OCI-LY1 (cell line): ENCODE measurements around the gene CRTAP.

ENCODE experiments used
- H2AFZ ChIP-seq: fragments of 200-600 bp; sonication (generic), shearing (Covaris generic); 2 replicates; pipeline ENCODE4 v1.6.0; 2014; ENCODE audit warnings: antibody characterized with exemption, mild to moderate bottlenecking, low read length
- H3F3A ChIP-seq: fragments of 200-600 bp; sonication (generic), shearing (Covaris generic); 2 replicates; pipeline ENCODE4 v1.6.0; 2014; ENCODE audit warnings: mild to moderate bottlenecking, antibody characterized with exemption, low read length, moderate library complexity; ENCODE audit not compliant: insufficient read depth
- H3K27ac ChIP-seq: fragments of 200-600 bp; sonication (generic); 2 replicates; pipeline ENCODE4 v1.5.1; 2014; ENCODE audit warnings: low read length, mixed run types, mild to moderate bottlenecking, low read depth; ENCODE audit not compliant: poor library complexity, severe bottlenecking
- H3K27me3 ChIP-seq: fragments of 200-600 bp; sonication (generic); 2 replicates; pipeline ENCODE4 v1.6.0; 2014; ENCODE audit warnings: antibody characterized with exemption, mild to moderate bottlenecking, low read length, moderate library complexity; ENCODE audit not compliant: insufficient read depth
- H3K36me3 ChIP-seq: fragments of 200-600 bp; sonication (generic); 2 replicates; pipeline ENCODE4 v1.6.1; 2014; ENCODE audit warnings: mild to moderate bottlenecking, antibody characterized with exemption, low read length, moderate library complexity, mixed read lengths; ENCODE audit not compliant: insufficient read depth
- H3K4me1 ChIP-seq: fragments of 200-600 bp; sonication (generic); 2 replicates; pipeline ENCODE4 v1.5.1; 2014; ENCODE audit warnings: mild to moderate bottlenecking, low read length, moderate library complexity; ENCODE audit not compliant: insufficient read depth, severe bottlenecking
- H3K4me2 ChIP-seq: fragments of 200-600 bp; sonication (generic), shearing (Covaris generic); 2 replicates; pipeline ENCODE4 v1.6.1; 2014; ENCODE audit warnings: low read length
- H3K4me3 ChIP-seq: fragments of 200-600 bp; sonication (generic); 2 replicates; pipeline ENCODE4 v1.5.1; 2014; ENCODE audit warnings: low read length, low read depth, mild to moderate bottlenecking, mixed read lengths; ENCODE audit not compliant: poor library complexity, severe bottlenecking
- H3K79me2 ChIP-seq: fragments of 200-600 bp; shearing (Covaris generic); 2 replicates; pipeline ENCODE4 v1.6.1; 2016; ENCODE audit warnings: mixed run types, low read length, mixed read lengths; ENCODE audit not compliant: insufficient read depth
- H3K9ac ChIP-seq: fragments of 200-600 bp; sonication (generic), shearing (Covaris generic); 2 replicates; pipeline ENCODE4 v1.6.1; 2014; ENCODE audit warnings: mild to moderate bottlenecking, low read length, mixed read lengths
- H3K9me2 ChIP-seq: fragments of 200-600 bp; sonication (generic), shearing (Covaris generic); 2 replicates; pipeline ENCODE4 v1.6.1; 2014; ENCODE audit warnings: low read depth, mild to moderate bottlenecking, low read length, mixed read lengths
- H3K9me3 ChIP-seq: fragments of 200-600 bp; shearing (Covaris generic); 2 replicates; pipeline ENCODE4 v1.6.1; 2014; ENCODE audit warnings: low read length, mixed read lengths
- H4K20me1 ChIP-seq: fragments of 200-600 bp; sonication (generic), shearing (Covaris generic); 2 replicates; pipeline ENCODE4 v1.6.0; 2016; ENCODE audit warnings: mild to moderate bottlenecking, low read length; ENCODE audit not compliant: insufficient read depth
- CTCF ChIP-seq: fragments of 200-600 bp; sonication (generic), shearing (Covaris generic); IDR thresholded peaks from 2 replicates; pipeline ENCODE4 v1.5.1; 2017; ENCODE audit warnings: mild to moderate bottlenecking, antibody characterized with exemption, low read length, moderate library complexity, mixed read lengths
- EZH2 ChIP-seq: fragments of 200-600 bp; sonication (generic), shearing (Covaris generic); IDR thresholded peaks from 2 replicates; pipeline ENCODE4 v1.8.0; 2017; ENCODE audit warnings: borderline replicate concordance, mixed run types, mild to moderate bottlenecking, antibody characterized with exemption, low read length, moderate library complexity, mixed read lengths

Gene CRTAP

GRCh38 chr3:33149342-33149741 is 35.5 kb downstream of the CRTAP start:
- Histone ChIP-seq H3K9me2 (no peaks in the 10 kb centered on the region), H3K9ac (no peak overlapping the region), H3K4me2 (no peak overlapping the region), H3K4me1 (no peaks in the 10 kb centered on the region), H4K20me1 (no peaks in the 10 kb centered on the region), H3F3A (no peaks in the 10 kb centered on the region), H2AFZ (no peak overlapping the region), H3K36me3 (no peaks in the 10 kb centered on the region), H3K4me3 (no peak overlapping the region), H3K79me2 (no peaks in the 10 kb centered on the region), H3K9me3 (no peaks in the 10 kb centered on the region), H3K27ac (no peak overlapping the region), H3K27me3 (no peaks in the 10 kb centered on the region)
- TF ChIP-seq CTCF (no peak), EZH2 (no peak)

DNA sequence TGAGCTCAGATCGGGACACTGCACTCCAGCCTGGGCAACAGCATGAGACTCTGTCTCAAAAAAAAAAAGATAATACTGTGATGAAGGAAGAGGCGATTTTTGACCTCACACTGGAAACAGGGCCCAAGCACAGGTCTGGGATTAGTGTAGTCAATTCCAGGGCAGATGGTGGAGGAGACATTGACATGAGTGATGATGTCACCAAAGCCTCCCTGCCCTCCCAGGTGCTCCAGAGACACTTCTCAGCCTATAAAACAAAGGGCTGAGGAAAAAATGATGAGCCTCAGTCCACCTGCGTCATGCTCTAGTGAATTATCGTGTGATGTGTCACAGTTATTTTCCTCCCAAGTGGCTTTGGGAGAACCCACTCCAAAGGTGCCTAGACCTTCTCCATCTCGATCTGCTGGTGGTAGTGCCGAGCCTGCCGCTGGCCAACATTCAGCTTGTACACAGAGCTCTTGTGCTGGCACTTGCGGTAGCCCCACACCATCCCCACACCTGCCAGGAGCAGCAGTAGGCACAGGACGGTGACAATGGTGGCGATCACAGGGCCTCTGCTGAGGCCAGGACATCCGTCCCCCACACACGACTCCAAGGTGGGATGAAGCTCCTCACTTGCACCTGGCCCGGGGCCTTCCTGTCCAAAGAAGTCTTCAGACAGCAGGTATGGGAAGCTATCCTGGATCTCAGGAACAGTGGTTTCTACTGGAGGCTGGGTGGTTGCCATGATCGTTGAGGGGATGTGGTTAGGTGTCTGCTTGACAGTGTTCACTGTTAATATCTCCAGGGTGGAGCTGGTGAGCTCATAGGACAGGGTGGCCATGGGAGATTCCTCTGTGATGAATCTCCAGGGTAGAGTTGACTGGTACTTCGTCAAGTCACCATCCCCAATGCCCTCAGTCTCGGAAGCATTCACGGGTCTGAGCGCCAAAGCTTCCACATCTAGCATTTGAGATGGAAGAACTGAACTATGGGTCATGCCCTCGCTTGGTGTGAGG is 38.8 kb downstream of the CRTAP start:
- Histone ChIP-seq H3K4me2 (no peak overlapping the region), H3K4me1 (no peaks in the 10 kb centered on the region), H2AFZ (no peak overlapping the region), H3K27me3 (no peaks in the 10 kb centered on the region), H3K27ac (no peak overlapping the region), H3K4me3 (no peak overlapping the region), H3K9ac (no peak overlapping the region), H3K9me2 (no peaks in the 10 kb centered on the region), H3K79me2 (no peaks in the 10 kb centered on the region), H3F3A (no peaks in the 10 kb centered on the region), H3K9me3 (no peaks in the 10 kb centered on the region), H3K36me3 (no peaks in the 10 kb centered on the region), H4K20me1 (no peaks in the 10 kb centered on the region)
- TF ChIP-seq EZH2 (no peak), CTCF (no peak)

DNA sequence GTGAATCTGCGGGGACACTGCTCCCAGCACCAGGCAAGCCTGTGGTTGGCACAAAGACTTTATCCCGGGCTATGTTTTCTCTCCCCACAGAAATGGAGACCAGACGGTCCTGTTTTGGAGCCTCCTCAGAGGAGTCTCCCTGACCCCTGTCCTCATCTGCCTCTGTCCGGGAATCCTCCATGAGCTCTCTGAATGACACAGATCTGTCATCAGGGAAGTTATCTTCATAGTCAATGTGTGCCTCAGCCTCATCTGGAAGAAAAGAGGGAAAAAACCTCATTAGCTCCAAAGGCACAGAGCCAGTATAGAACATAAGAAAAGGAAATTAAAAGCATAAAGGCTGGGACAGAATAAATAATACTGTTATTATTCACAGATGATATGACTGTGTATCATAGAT is 40.0 kb downstream of the CRTAP start:
- Histone ChIP-seq H4K20me1 (no peaks in the 10 kb centered on the region), H3K4me2 (no peak overlapping the region), H3K36me3 (no peaks in the 10 kb centered on the region), H3K4me3 (no peak overlapping the region), H3K9me2 (no peaks in the 10 kb centered on the region), H3K4me1 (no peaks in the 10 kb centered on the region), H3F3A (no peaks in the 10 kb centered on the region), H3K79me2 (no peaks in the 10 kb centered on the region), H3K27ac (no peak overlapping the region), H2AFZ (no peak overlapping the region), H3K9me3 (no peaks in the 10 kb centered on the region), H3K9ac (no peak overlapping the region), H3K27me3 (no peaks in the 10 kb centered on the region)
- TF ChIP-seq CTCF (no peak), EZH2 (no peak)
